HepG2 (cell line): ENCODE results near the gene BEST2. TPM values are rescaled to one million over a fixed set of nuclear protein-coding genes. Genes with fewer than 3 reads are reported as not detected.

Experiments
- BATF2 ChIP-seq: sonication (generic); formaldehyde crosslinking; IDR thresholded peaks from 2 replicates; pipeline ENCODE4 v1.8.0; 2022; ENCODE audit warnings: mild to moderate bottlenecking, missing genetic modification reagents, moderate library complexity
- CAMTA2 ChIP-seq: sonication (generic); formaldehyde crosslinking; IDR thresholded peaks from 2 replicates; pipeline ENCODE4 v1.4.0; 2020; ENCODE audit warnings: mild to moderate bottlenecking, missing genetic modification reagents, borderline replicate concordance
- DPF2 ChIP-seq: sonication (generic); formaldehyde crosslinking; IDR thresholded peaks from 2 replicates; pipeline ENCODE4 v1.4.0; 2020; ENCODE audit warnings: mild to moderate bottlenecking, low read depth, missing genetic modification reagents, borderline replicate concordance
- FOXC1 ChIP-seq: sonication (generic); formaldehyde crosslinking; IDR thresholded peaks from 2 replicates; pipeline ENCODE4 v1.8.0; 2022; ENCODE audit warnings: mild to moderate bottlenecking, missing genetic modification reagents, borderline replicate concordance
- KDM3A ChIP-seq: IDR thresholded peaks from 2 replicates; pipeline ENCODE4 v1.6.1; 2018; ENCODE audit warnings: low read depth, missing compliant biosample characterization
- KMT2B ChIP-seq: IDR thresholded peaks from 2 replicates; pipeline ENCODE4 v1.6.1; 2016; ENCODE audit warnings: missing genetic modification reagents, missing compliant biosample characterization
- MNT ChIP-seq: fragments of 450-650 bp; IDR thresholded peaks from 2 replicates; pipeline ENCODE4 v1.6.1; 2016
- MTA3 ChIP-seq: sonication (generic); formaldehyde crosslinking; IDR thresholded peaks from 2 replicates; pipeline ENCODE4 v1.4.0; 2020; ENCODE audit warnings: missing genetic modification reagents
- MXD1 ChIP-seq: sonication (generic); formaldehyde crosslinking; IDR thresholded peaks from 2 replicates; pipeline ENCODE4 v1.4.0; 2020; ENCODE audit warnings: mild to moderate bottlenecking, missing genetic modification reagents
- NFE2L1 ChIP-seq: sonication (generic); formaldehyde crosslinking; IDR thresholded peaks from 2 replicates; pipeline ENCODE4 v1.4.0; 2020; ENCODE audit warnings: missing genetic modification reagents, mild to moderate bottlenecking, borderline replicate concordance
- SIN3A ChIP-seq: IDR thresholded peaks from 2 replicates; pipeline ENCODE4 v1.6.1; 2011; ENCODE audit warnings: low read depth, mild to moderate bottlenecking, control low read depth, low read length, borderline replicate concordance
- TAF1 ChIP-seq: sonication (generic); formaldehyde crosslinking; IDR thresholded peaks from 2 replicates; pipeline ENCODE4 v1.4.0; 2020; ENCODE audit warnings: missing genetic modification reagents
- TBX2 ChIP-seq: sonication (generic); formaldehyde crosslinking; IDR thresholded peaks from 2 replicates; pipeline ENCODE4 v1.5.0; 2020; ENCODE audit warnings: missing genetic modification reagents, mild to moderate bottlenecking, borderline replicate concordance
- ZBTB38 ChIP-seq: sonication (generic); formaldehyde crosslinking; IDR thresholded peaks from 2 replicates; pipeline ENCODE4 v1.5.1; 2020; ENCODE audit warnings: mild to moderate bottlenecking, missing genetic modification reagents
- ZNF18 ChIP-seq: sonication (generic); formaldehyde crosslinking; IDR thresholded peaks from 2 replicates; pipeline ENCODE4 v1.8.0; 2022; ENCODE audit warnings: mild to moderate bottlenecking, missing genetic modification reagents; ENCODE audit not compliant: insufficient replicate concordance
- ZNF180 ChIP-seq: sonication (generic); formaldehyde crosslinking; IDR thresholded peaks from 2 replicates; pipeline ENCODE4 v1.4.0; 2020; ENCODE audit warnings: low read depth, missing genetic modification reagents, borderline replicate concordance
- ZNF20 ChIP-seq: sonication (generic); formaldehyde crosslinking; IDR thresholded peaks from 2 replicates; pipeline ENCODE4 v1.4.0; 2020; ENCODE audit warnings: mild to moderate bottlenecking, moderate library complexity, missing genetic modification reagents
- ZNF235 ChIP-seq: sonication (generic); formaldehyde crosslinking; IDR thresholded peaks from 2 replicates; pipeline ENCODE4 v1.8.1; 2023; ENCODE audit warnings: mild to moderate bottlenecking, missing genetic modification reagents, borderline replicate concordance
- ZNF333 ChIP-seq: sonication (generic); formaldehyde crosslinking; IDR thresholded peaks from 2 replicates; pipeline ENCODE4 v1.4.0; 2020; ENCODE audit warnings: mild to moderate bottlenecking, missing genetic modification reagents, borderline replicate concordance
- ZNF772 ChIP-seq: sonication (generic); formaldehyde crosslinking; IDR thresholded peaks from 2 replicates; pipeline ENCODE4 v1.5.0; 2020; ENCODE audit warnings: mild to moderate bottlenecking, missing genetic modification reagents
- polyA plus RNA-seq, 8 experiments: library from polyadenylated mRNA; depleted of rRNA in 3 of 8; stranded (reverse) in 7 of 8; unstranded in 1 of 8; fragments of >200 nt; fragmentation: Illumina TruSeq in 4 of 8; extraction: Trizol in 4 of 8; gene quantifications; 2 replicates each; pipeline versions ENCODE4 v1.2.1 to v1.2.3, GENCODE V29; 2011 to 2016; ENCODE audit warnings: low read depth in 4 of 8, missing spikeins in 1 of 8, mixed read lengths in 1 of 8; ENCODE audit not compliant: insufficient read depth in 1 of 8
- total RNA-seq, 5 experiments: library from RNA; depleted of rRNA; stranded (reverse); fragments of >200 nt; fragmentation: Illumina TruSeq; extraction: Trizol; gene quantifications; 2 replicates each; pipeline ENCODE4 v1.2.3, GENCODE V29; 2016; ENCODE audit warnings: low read depth in 1 of 5

The BEST2 gene
- total and polyA plus RNA-seq, 2 of the 13 experiments (the other 11 are each of a cell fraction or from before 2014, with no cell fraction given), result not detected

GRCh38 chr19:12774588-12775555 is 23.3 kb downstream of the BEST2 start, which contains the start of gene HOOK2 (continued):
- TF ChIP-seq BATF2 (CRISPR knock-in tag) (peak; percentile 57; the same call in 1 of the 2 replicates), ZNF20 (no peak), ZNF333 (peak; percentile 12; the same call in 1 of the 2 replicates), FOXC1 (CRISPR knock-in tag) (peak; percentile 70; the same call in 1 of the 2 replicates), SIN3A (no peak; the same call in 1 of the 2 replicates), TBX2 (0 out of 2 replicates have a peak, but pooled peaks have one; percentile 30), ZNF772 (CRISPR knock-in tag) (peak; percentile 42; the same call in 1 of the 2 replicates), MXD1 (peak; percentile 68; the same call in 1 of the 2 replicates), DPF2 (CRISPR knock-in tag) (no peak), ZNF235 (CRISPR knock-in tag) (peak; percentile 48; the same call in 1 of the 2 replicates), ZNF18 (CRISPR knock-in tag) (no peak), KMT2B (CRISPR knock-in tag) (no peak; the same call in 1 of the 2 replicates), KDM3A (CRISPR knock-in tag) (no peak), MNT (peak; percentile 60), MTA3 (CRISPR knock-in tag) (no peak), NFE2L1 (CRISPR knock-in tag) (no peak), ZNF180 (no peak), TAF1 (CRISPR knock-in tag) (peak; percentile 55; the same call in 1 of the 2 replicates), ZBTB38 (CRISPR knock-in tag) (peak; percentile 85), CAMTA2 (CRISPR knock-in tag) (peak; percentile 80; the same call in 1 of the 2 replicates)
